ENCODE measurements around the gene SPTBN4.
A peak's percentile ranks its signal among the peaks of the same experiment; 100 is the strongest.
"Not testable (repeated sequence)": the region's sequence is repeated elsewhere in the genome, so short reads cannot be mapped to it uniquely, and the experiment has no call there.

SPTBN4 gene

DNA sequence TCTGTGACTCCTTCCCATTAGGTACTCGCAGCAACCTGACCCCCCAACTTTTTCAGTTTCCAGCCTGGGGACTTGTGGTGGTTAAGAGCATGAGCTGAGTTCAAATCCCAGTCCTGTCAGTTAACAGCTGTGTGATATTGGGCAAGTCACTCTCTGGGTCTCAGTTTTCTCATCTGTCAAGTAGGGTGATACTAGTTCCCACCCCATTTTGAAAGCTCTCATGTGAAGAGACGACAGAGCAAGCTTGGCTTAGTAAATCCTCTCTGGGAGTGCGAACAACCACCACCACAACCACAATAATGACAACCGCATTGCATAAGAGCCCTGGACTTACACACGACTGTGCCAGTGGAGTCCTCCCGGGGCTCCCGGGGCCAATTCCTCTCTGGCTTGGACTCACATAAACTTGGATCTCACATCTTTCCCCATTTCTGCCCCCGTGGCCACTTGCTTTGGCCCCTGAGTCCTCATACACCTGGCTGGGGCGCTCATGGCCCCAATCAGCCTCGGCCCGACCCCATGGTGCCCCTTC, 1.7 kb upstream of the SPTBN4 start:
- DNase-seq (ENCODE audit: low spot score), result peak; percentile 16

DNA sequence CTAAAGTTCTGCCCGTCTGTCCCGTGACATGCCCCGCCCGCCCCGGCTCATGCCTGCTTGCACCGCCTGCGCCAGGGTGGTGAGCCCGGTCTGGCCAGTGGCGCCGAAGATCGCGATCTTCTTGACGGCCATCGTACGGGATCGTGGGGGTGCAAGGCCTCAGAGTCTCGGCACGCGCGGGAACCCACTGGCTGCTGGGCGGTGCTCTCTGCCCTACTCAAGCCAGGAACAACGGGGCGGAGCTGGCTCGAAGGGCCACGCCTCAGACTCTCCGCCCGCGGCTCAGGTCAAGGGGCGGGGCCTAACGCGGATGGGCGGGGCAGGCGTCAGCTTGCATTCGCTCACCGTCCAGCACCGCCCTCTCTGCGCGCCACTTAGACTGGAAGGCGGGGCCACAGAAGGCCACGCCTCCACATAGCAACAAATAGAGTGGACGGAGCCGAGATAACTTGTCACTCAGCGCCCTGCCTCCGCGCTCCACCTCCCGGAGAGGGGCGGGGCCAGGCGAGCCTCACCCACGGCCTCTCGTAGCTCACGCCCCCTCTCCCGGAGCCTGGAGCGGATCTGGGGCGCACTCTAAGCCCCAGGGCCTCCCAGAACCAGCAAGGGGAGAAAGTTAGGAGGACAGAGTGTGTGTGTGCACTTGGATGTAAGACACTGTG, 1.1 kb upstream of the SPTBN4 start, which contains the start of gene BLVRB:
TSS of gene BLVRB (minus strand) at position 189 of the 662 bp plus-strand sequence. CDS start at position 132, 57 bp downstream.
- peak; percentile 100 for DNase-seq (ENCODE audit: low spot score)

DNA sequence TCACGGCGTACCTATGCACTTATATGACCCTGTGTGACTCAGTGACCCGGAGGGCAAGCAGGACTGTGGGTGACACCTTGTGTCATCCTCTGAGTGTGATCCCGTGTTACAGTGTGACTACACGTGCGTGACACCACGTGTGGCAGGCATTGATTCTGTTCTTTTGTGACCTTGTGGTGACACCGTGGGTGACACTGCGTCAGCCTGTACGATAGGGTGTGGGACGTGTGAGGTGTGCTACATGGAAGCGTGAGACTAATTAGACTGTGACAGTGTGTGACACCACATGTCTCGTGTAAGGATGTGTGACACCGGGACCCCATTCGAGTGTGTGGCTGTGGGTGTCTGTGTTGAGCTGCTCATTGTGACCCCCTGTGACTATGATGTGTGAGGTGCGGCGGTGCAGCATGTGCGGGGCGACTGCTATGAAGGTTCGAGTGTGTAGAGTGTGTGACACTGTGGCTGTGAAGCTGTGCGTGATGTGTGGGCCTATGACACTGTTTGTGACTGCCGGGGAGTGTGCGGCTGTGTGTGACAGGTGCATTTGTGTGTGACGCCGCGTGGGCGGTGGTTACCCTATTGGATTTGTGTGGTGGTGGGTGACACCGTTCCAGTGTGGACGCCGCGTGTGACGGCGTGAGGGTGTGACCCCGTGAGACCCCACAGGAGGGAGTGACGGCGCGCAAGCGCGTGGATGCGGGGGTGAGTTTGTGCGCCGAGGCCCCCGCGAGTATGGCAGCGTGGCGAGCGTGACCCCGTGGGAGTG, 399 bp upstream of the SPTBN4 start:
- peak; percentile 75 for DNase-seq (ENCODE audit: low spot score)

GRCh38 chr19:40469011-40469410, 2.2 kb downstream of the SPTBN4 start:
- DNase-seq (ENCODE audit: low spot score), result no peak

GRCh38 chr19:40471111-40471510, 4.3 kb downstream of the SPTBN4 start:
- no peak for DNase-seq (ENCODE audit: low spot score)

- no peak for DNase-seq (ENCODE audit: low spot score)
Observed at GRCh38 chr19:40472516-40472915, 5.7 kb downstream of the SPTBN4 start.

DNA sequence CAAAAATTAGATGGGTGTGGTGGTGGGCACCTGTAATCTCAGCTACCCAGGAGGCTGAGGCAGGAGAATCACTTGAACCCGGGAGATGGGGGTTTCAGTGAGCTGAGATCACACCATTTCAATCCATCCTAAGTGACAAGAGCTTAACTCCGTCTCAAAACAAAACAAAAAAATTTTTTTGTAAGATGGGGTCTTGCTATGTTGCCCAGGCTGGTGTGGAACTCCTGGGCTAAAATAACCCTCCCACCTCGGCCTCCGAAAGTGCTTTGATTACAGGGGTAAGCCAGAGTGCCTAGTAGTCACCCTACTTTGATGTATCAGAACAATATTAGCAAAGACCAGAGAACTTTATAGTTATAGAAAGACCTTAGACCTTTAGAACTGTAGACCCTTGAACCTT, 7.9 kb downstream of the SPTBN4 start:
- DNase-seq (ENCODE audit: low spot score), result no peak

DNA sequence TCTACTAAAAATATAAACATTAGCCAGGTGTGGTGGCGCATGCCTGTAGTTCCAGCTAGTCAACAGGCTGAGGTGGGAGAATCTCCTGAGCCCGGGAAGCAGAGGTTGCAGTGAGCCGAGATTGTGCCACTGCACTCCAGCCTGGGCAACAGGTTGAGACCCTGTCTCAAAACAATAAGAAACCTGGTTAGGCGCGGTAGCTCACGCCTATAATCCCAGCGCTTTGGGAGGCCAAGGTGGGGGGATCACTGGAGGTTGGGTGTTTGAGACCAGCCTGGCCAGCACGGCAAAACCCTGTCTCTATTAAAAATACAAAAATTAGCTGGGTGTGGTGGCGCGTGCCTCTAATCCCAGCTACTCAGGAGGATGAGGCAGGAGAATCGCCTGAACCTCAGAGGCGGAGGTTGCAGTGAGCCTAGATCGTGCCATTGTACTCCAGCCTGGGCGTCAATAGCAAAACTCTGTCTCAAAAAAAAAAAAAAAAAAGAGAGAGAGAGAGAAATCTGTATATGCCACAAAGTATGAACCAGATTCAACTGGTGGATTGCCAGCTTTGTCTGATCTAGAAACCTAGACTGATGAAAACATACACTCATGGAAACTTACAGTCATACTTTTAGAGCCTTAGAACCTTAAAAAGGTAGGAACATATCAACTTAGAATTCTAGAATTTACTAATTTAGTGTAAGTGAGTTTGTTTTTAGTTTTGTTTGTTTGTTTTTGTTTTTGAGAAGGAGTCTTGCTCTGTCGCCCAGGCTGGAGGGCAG, 9.3 kb downstream of the SPTBN4 start:
- not testable (repeated sequence) for DNase-seq (ENCODE audit: low spot score)

GRCh38 chr19:40486017-40486416, 19.2 kb downstream of the SPTBN4 start:
- no peak for DNase-seq (ENCODE audit: low spot score)

DNA sequence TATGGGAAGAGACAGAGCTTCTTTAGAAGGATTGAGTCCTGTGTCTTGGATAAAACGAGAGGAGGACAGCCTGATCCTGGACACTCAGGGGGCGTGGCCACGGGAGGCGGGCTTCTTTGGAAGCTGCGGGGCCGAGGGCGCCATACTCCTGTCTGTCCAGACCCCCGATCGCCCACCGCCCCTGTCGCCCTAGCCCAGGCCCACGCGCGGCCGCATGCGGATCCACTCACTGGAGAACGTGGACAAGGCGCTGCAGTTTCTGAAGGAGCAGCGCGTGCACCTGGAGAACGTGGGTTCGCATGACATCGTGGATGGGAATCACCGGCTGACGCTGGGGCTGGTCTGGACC, 23.1 kb downstream of the SPTBN4 start:
- no peak for DNase-seq (ENCODE audit: low spot score)

- DNase-seq (ENCODE audit: low spot score), result no peak
Observed at GRCh38 chr19:40492274-40492673, 25.5 kb downstream of the SPTBN4 start.

DNA sequence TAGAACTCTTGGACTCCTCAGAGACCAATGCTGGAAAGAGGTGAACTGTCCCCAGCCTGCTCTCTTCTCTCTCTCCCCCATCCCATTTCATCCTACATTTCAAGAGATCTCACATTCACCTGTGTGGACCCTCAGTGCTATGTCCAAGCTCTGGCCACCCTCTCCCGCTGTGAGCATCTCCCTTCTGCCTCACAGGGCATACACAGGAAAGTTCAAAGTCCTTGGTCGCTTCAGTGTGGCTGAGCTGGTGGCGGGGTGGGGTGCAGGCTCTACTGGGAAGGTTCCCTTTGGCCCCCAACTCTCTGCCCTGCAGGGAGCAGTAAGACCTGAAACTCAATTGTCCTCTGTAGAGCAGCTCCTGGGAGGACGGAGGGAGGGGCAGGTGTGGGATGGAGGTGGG, 27.0 kb downstream of the SPTBN4 start:
- DNase-seq (ENCODE audit: low spot score), result no peak

- no peak for DNase-seq (ENCODE audit: low spot score)
Observed at GRCh38 chr19:40494191-40494838, 27.5 kb downstream of the SPTBN4 start.

DNA sequence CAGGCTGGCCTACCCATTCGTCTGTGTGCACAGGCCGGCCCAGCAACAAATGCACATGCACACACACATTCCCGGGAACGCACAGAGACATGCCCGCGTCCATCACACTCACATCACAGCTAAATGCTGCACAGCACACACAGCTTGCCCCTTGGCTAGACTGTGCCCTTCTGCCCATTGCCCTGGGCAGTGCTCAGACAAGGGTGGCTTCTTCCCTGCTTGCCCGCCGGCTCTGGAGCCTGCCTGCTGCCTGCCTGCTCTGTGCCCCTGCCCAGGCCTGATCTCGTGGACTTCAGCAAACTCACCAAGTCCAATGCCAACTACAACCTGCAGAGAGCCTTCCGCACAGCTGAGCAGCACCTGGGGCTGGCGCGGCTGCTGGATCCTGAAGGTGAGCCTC, 30.4 kb downstream of the SPTBN4 start:
- no peak for DNase-seq (ENCODE audit: low spot score)

- no peak for DNase-seq (ENCODE audit: low spot score)
Observed at GRCh38 chr19:40499320-40499719, 32.5 kb downstream of the SPTBN4 start.

DNA sequence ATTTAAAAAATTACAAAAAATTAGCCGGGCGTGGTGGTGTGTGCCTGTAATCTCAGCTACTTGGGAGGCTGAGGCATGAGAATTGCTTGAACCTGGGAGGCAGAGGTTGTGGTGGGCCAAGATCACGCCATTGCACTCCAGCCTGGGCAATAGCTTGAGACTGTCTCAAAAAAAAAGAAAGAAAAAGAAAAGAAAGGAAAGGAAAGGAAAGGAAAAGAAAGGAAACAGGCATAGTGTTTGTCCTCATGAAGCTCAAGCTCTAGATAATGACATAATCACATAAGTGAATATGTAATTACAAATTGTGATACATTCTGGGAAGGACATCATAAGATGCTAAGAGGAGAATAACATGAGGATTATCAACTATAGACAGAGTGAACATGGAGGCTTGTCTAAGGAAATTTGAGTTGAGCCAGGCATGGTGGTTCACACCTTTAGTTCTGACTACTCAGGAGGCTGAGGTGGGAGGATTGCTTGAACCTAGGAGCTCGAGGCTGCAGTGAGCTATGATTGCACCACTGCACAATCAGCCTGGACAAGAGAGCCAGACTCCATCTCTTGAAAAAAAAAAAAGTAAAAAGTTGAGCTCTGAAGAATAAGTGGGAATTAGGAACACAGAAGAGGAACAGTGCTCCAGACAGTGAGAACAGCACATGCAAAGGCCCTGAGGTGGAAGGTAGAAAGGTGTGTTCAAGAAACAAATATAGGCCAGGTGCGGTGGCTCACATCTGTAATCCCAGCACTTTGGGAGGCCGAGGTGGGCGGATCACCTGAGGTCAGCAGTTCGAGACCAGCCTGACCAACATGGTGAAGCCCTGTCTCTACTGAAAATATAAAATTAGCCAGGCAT, 34.1 kb downstream of the SPTBN4 start:
- DNase-seq (ENCODE audit: low spot score), result not testable (repeated sequence)

DNA sequence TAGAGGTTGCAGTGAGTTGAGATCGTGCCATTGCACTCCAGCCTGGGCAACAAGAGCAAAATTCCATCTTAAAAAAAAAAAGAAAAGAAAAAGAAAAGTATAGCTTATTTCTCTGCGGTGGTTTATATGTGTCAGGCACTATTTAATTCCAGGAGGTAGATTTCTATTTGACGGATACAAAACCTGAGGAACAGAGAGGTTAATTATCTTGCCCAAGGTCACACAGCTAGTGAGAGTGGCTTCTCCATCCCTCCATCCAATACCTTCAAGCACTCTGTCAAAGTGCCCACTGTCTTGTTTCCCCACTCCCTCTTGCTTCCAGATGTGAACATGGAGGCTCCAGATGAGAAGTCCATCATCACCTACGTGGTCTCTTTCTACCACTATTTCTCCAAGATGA, 34.8 kb downstream of the SPTBN4 start:
- DNase-seq (ENCODE audit: low spot score), result no peak

- no peak for DNase-seq (ENCODE audit: low spot score)
Observed at GRCh38 chr19:40502081-40502480, 35.3 kb downstream of the SPTBN4 start.

DNA sequence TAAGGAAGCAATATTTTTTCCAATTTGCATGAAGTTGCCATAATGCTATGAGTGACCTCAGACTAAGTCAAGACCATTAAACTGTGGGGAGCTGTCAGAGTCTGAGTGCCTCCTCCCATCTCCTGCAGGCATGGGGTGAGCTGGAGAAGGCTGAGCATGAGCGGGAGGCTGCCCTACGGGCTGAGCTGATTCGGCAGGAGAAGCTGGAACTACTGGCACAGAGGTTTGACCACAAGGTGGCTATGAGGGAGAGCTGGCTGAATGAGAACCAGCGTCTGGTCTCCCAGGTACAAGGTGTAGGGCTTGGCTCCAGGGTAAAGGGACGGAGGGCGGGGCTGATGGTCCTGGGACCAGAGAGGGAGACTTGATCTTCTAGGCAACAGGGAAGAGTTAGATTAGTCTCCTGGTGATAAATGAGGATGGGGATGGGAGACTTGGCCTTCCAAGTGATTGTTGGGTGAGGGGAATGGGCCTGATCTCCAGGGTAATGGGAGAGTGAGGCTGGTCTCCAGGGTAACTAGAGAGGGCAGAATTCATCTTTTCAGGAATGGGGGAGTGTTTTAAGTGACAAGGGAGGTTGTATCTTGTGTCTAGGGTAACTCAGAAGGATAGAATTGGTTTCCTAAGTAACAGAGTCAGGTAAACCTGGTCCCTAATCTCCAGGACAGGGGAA, 36.0 kb downstream of the SPTBN4 start:
- DNase-seq (ENCODE audit: low spot score), result no peak

DNA sequence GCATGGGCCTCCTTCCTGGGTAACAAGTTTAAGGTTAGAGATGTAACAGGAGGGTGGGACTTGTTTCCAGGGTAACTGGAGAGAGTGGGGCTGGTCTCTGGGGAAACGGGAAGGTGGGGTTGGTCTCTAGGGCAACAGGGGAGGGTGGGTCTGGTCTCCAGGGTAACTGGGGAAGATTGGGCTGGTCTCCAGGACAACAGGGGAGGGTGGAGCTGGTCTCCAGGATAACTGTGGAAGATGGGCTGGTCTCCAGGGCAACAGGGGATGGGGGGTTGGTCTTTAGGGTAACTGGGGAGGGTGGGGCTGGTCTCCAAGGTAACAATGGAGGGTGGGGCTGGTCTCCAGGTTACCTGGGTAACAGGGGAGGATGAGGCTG, 36.5 kb downstream of the SPTBN4 start:
- peak; percentile 62 for DNase-seq (ENCODE audit: low spot score)

DNA sequence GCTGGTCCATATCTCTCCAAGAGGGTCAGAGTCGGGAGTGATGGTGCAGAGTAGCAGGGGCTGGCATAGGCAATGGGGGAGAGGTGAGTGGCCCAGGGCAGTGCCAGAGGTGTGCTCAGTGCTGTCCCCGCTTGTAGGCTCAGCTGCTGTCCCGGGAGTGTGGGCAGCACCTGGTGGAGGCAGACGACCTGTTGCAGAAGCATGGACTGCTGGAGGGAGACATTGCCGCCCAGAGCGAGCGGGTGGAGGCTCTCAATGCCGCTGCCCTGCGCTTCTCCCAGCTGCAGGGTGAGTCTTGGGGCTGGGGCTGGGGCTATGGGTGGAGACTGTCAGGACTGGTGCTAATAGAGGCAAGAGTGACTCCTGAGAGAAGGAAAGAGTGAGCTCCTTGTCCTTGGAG, 39.3 kb downstream of the SPTBN4 start:
- DNase-seq (ENCODE audit: low spot score), result no peak

All from putamen (tissue), 1 donor.